B cell (primary cell): ENCODE results near the gene ZC3HAV1L.

Source experiments
- EZH2 ChIP-seq: IDR thresholded peaks from 2 replicates; pipeline ENCODE4 v1.6.1; 2012; ENCODE audit warnings: borderline replicate concordance, low read depth, mild to moderate bottlenecking, moderate library complexity, low read length; ENCODE audit not compliant: insufficient read depth, poor library complexity, severe bottlenecking
- TF ChIP-seq, protein P1 (sequence below): fragments of 200-600 bp; IDR thresholded peaks from one replicate; pipeline ENCODE4 v1.8.0; 2022; ENCODE audit warnings: antibody characterized with exemption, mild to moderate bottlenecking

DNA sequence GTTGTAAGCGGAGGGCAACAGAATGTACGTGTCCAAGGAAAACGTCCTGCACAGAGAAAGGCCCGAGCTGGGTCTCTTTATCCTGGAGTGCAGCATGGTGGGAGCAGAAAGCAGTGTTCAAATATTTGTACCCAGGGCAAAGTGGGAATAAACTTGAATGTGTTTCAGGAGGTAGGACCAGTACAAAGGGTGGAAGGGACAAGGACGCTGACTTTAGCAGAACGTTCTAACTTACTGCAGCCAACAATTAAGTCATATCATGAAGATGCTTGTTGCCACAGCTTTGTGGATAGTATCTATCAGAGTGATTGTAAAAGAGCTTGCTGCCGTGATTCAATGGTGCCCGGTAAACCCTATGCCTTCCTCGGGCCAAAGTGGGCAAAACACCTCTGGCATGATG, 30.5 kb upstream of the ZC3HAV1L start:
- TF ChIP-seq, protein P1, sequence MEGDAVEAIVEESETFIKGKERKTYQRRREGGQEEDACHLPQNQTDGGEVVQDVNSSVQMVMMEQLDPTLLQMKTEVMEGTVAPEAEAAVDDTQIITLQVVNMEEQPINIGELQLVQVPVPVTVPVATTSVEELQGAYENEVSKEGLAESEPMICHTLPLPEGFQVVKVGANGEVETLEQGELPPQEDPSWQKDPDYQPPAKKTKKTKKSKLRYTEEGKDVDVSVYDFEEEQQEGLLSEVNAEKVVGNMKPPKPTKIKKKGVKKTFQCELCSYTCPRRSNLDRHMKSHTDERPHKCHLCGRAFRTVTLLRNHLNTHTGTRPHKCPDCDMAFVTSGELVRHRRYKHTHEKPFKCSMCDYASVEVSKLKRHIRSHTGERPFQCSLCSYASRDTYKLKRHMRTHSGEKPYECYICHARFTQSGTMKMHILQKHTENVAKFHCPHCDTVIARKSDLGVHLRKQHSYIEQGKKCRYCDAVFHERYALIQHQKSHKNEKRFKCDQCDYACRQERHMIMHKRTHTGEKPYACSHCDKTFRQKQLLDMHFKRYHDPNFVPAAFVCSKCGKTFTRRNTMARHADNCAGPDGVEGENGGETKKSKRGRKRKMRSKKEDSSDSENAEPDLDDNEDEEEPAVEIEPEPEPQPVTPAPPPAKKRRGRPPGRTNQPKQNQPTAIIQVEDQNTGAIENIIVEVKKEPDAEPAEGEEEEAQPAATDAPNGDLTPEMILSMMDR: no peak
- TF ChIP-seq EZH2: no peak
